ENCODE results near the gene ITSN1.

- TF ChIP-seq ATF2 (CRISPR knock-in tag; IDR thresholded peaks at IDR 0.05) (no peak), MAFK (conservative IDR thresholded peaks at IDR 0.05 in 1 of 2, IDR thresholded peaks at IDR 0.05 in 1 of 2; ENCODE audit: low read length in 2 of 2) (no peak), NPAS2 (CRISPR knock-in tag; IDR thresholded peaks at IDR 0.05; ENCODE audit: borderline replicate concordance) (no peak), JUNB (CRISPR knock-in tag; IDR thresholded peaks at IDR 0.05; ENCODE audit: borderline replicate concordance) (no peak), ZNF20 (CRISPR knock-in tag; IDR thresholded peaks at IDR 0.05) (no peak), CTCF (CRISPR knock-in tag; IDR thresholded peaks at IDR 0.05) (no peak), FOXK1 (CRISPR knock-in tag; IDR thresholded peaks at IDR 0.05; ENCODE audit: borderline replicate concordance, low read depth) (no peak), ZNF44 (CRISPR knock-in tag; IDR thresholded peaks at IDR 0.05) (no peak), NR1H2 (CRISPR knock-in tag; IDR thresholded peaks at IDR 0.05; ENCODE audit: borderline replicate concordance, low read depth) (no peak), ZNF224 (CRISPR knock-in tag; IDR thresholded peaks at IDR 0.05) (no peak), RFX3 (CRISPR knock-in tag; IDR thresholded peaks at IDR 0.05) (no peak)
Observed at GRCh38 chr21:33829844-33830243, 187.5 kb downstream of the ITSN1 start.
